Gastroesophageal sphincter (tissue), 4 donors: Measurements from ENCODE around the gene CALCR. TPM values are rescaled to one million over a fixed set of nuclear protein-coding genes. Genes with fewer than 3 reads are reported as not detected.

Experiments used
- ATAC-seq: fragments of 150-250 bp; one replicate; pipeline ENCODE4 v1.9.1; 2016; ENCODE audit warnings: mild to moderate bottlenecking, moderate library complexity
- H3K27ac ChIP-seq, 4 donors: fragments of 200-600 bp; sonication (generic) in 3 of 4; 1 replicate in 3 of 4; 2 replicates in 1 of 4; pipeline ENCODE4 v1.5.1; 2016 to 2019
- H3K27me3 ChIP-seq: fragments of 200-600 bp; sonication (generic); one replicate; pipeline ENCODE4 v1.5.1; 2019
- H3K36me3 ChIP-seq, 2 donors: fragments of 200-600 bp; sonication (generic); one replicate each; pipeline ENCODE4 v1.5.1; 2019; ENCODE audit warnings: control low read depth in 1 of 2
- H3K4me1 ChIP-seq, 3 donors: fragments of 200-600 bp; sonication (generic); 1 replicate in 2 of 3; 2 replicates in 1 of 3; pipeline ENCODE4 v1.5.1; 2016 to 2019; ENCODE audit warnings: control low read depth in 2 of 3
- H3K4me3 ChIP-seq, 2 donors: fragments of 200-600 bp; sonication (generic); one replicate each; pipeline ENCODE4 v1.5.1; 2019; ENCODE audit warnings: mild to moderate bottlenecking in 1 of 2, moderate library complexity in 1 of 2
- H3K9me3 ChIP-seq, 3 donors: fragments of 200-600 bp; sonication (generic); one replicate each; pipeline ENCODE4 v1.5.1; 2017 to 2019; ENCODE audit warnings: control low read depth in 2 of 3
- CTCF ChIP-seq, 4 experiments: fragments of 200-600 bp in 2 of 4; fragments of 450-650 bp in 2 of 4; sonication (generic) in 1 of 4; IDR thresholded peaks; one replicate each; pipeline ENCODE4 v1.5.1; 2017 to 2019; ENCODE audit warnings: antibody characterized with exemption in 4 of 4, mild to moderate bottlenecking in 2 of 4, moderate library complexity in 2 of 4
- EP300 ChIP-seq: sonication (generic); formaldehyde crosslinking; IDR thresholded peaks from one replicate; pipeline ENCODE4 v1.6.1; 2017; ENCODE audit warnings: antibody characterized with exemption, mild to moderate bottlenecking
- POLR2A ChIP-seq, 2 donors: fragments of 450-650 bp; IDR thresholded peaks; one replicate each; pipeline ENCODE4 v1.6.1; 2017; ENCODE audit warnings: antibody characterized with exemption in 2 of 2, mild to moderate bottlenecking in 2 of 2, moderate library complexity in 1 of 2
- POLR2AphosphoS5 ChIP-seq: sonication (generic); formaldehyde crosslinking; IDR thresholded peaks from one replicate; pipeline ENCODE4 v1.6.1; 2017; ENCODE audit warnings: antibody characterized with exemption
- WGBS, 2 donors: methylation state at CpG; one replicate each; pipeline ENCODE4 v1.1.5; 2018; ENCODE audit warnings: low coverage in 1 of 2; 5-methylcytosine and 5-hydroxymethylcytosine counted together
- small RNA-seq, 4 donors: library from RNA; depleted of rRNA; stranded (forward); fragments of <200 nt; gene quantifications; one replicate each; pipeline ENCODE3, GENCODE V24; 2016
- total RNA-seq, 4 donors: library from RNA; depleted of rRNA; stranded (reverse); fragments of >200 nt; gene quantifications; one replicate each; pipeline ENCODE4 v1.1.0, GENCODE V29; 2016

The CALCR gene
- total RNA-seq, 4 donors from 2014 or later = 0.27 TPM; not detected in 3

- Histone ChIP-seq H3K4me3 (no peak overlapping the region), H3K4me1 (no peaks in the 10 kb centered on the region), H3K27ac (no peak overlapping the region), H3K36me3 (no peaks in the 10 kb centered on the region), H3K27me3 (no peaks in the 10 kb centered on the region), H3K9me3 (no peaks in the 10 kb centered on the region)
- ATAC-seq = no peak
- TF ChIP-seq POLR2AphosphoS5 (no peak), EP300 (no peak), CTCF (IDR thresholded peaks at IDR 0.05) (no peak), POLR2A (IDR thresholded peaks at IDR 0.05) (no peak)
- WGBS, 2 donors = 60 to 72% methylated on average over 6 of the region's 6 CpGs
Measured at GRCh38 chr7:93378131-93378760, 196.3 kb downstream of the CALCR start.

GRCh38 chr7:93375603-93376002, 198.9 kb downstream of the CALCR start:
- no peak overlapping the region for H3K27ac ChIP-seq
- no peaks in the 10 kb centered on the region for H3K9me3 ChIP-seq
- H3K4me3 ChIP-seq = no peak overlapping the region
- ATAC-seq = no peak
- no peaks in the 10 kb centered on the region for H3K4me1 ChIP-seq
- no peaks in the 10 kb centered on the region for H3K27me3 ChIP-seq
- no peaks in the 10 kb centered on the region for H3K36me3 ChIP-seq
- no peak for TF ChIP-seq POLR2A (IDR thresholded peaks at IDR 0.05)
- TF ChIP-seq POLR2AphosphoS5 = no peak
- TF ChIP-seq CTCF (IDR thresholded peaks at IDR 0.05) = no peak
- TF ChIP-seq EP300 = no peak

Small RNA genes within 50 kb of the gene (small RNA-seq; reads per million reads assigned to genes)
- gene MIR489 = 0.62 to 2.1 (median 1.0) reads per million in 4 donors
- 0.09 to 1.1 (median 0.38) reads per million in 4 donors for gene MIR653
